GM23248 (cell line): Measurements from ENCODE around the gene ADGRL3.

Experiments
- EZH2 ChIP-seq: fragments of 200-600 bp; sonication (generic); IDR thresholded peaks from 2 replicates; pipeline ENCODE4 v1.6.1; 2018; ENCODE audit warnings: antibody characterized with exemption, mild to moderate bottlenecking; ENCODE audit not compliant: insufficient read depth, poor library complexity, severe bottlenecking
- EZH2phosphoT487 ChIP-seq: fragments of 200-600 bp; sonication (generic); IDR thresholded peaks from 2 replicates; pipeline ENCODE4 v1.6.1; 2018; ENCODE audit warnings: antibody characterized with exemption, moderate library complexity, mild to moderate bottlenecking, low read depth; ENCODE audit not compliant: insufficient read depth

GRCh38 chr4:61223385-61223784, 23.3 kb downstream of the ADGRL3 start:
- TF ChIP-seq EZH2 (no peak), EZH2phosphoT487 (no peak)
